ENCODE results near the gene C1QL4.

GRCh38 chr12:49292729-49293055 lies 44.3 kb downstream of the C1QL4 start:
- TF ChIP-seq, protein P1, sequence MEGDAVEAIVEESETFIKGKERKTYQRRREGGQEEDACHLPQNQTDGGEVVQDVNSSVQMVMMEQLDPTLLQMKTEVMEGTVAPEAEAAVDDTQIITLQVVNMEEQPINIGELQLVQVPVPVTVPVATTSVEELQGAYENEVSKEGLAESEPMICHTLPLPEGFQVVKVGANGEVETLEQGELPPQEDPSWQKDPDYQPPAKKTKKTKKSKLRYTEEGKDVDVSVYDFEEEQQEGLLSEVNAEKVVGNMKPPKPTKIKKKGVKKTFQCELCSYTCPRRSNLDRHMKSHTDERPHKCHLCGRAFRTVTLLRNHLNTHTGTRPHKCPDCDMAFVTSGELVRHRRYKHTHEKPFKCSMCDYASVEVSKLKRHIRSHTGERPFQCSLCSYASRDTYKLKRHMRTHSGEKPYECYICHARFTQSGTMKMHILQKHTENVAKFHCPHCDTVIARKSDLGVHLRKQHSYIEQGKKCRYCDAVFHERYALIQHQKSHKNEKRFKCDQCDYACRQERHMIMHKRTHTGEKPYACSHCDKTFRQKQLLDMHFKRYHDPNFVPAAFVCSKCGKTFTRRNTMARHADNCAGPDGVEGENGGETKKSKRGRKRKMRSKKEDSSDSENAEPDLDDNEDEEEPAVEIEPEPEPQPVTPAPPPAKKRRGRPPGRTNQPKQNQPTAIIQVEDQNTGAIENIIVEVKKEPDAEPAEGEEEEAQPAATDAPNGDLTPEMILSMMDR (IDR thresholded peaks at IDR 0.05; ENCODE audit: low read depth, low read length) = no peak
- TF ChIP-seq POLR2A (IDR thresholded peaks at IDR 0.05; ENCODE audit: extremely low read depth, insufficient read length) (no peak), MYC (IDR thresholded peaks at IDR 0.05; ENCODE audit: low read depth, low read length) (no peak), MAX (IDR thresholded peaks at IDR 0.05; ENCODE audit: low read depth, low read length) (no peak)

Measured in NB4 (cell line).